ENCODE data around the gene CDO1. TPM values are rescaled to one million over a fixed set of nuclear protein-coding genes. Genes with fewer than 3 reads are reported as not detected.
"Not testable (repeated sequence)": the region's sequence is repeated elsewhere in the genome, so short reads cannot be mapped to it uniquely, and the experiment has no call there.

The CDO1 gene
- total RNA-seq, 1 donor from 2014 or later, result 24.0 TPM

DNA sequence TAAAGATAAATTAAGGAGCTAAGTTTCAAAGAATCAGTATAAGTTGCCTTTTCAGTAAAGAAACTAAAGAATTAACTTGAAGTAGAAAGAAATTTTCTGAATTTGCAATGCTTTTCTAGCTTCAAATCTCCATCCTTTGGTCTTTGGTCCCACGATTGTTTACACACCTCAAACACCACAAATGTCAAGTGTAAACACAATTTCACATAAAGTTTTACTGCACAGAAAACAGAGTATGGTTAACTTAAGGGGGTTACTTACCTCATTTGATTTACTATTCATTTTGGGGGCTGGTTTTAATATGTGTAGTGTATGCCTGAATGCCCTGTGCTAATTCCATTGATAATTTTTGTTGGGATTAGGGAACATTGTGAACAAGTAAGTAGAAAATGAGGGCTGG, 4.1 kb downstream of the CDO1 start:
- H3K27me3 ChIP-seq (ENCODE audit: control insufficient read depth in 3 of 3, insufficient read depth in 3 of 3, low read length in 3 of 3), result peaks cover 19 to 38% (median 31%) of the 10 kb centered on the region in 3 donors
- H3K27ac ChIP-seq (ENCODE audit: low read depth, low read length), result no peak overlapping the region
- H3K9me3 ChIP-seq (ENCODE audit: control insufficient read depth in 3 of 3, low read length in 3 of 3), result no peaks in the 10 kb centered on the region
- no peak overlapping the region for H3K9ac ChIP-seq (ENCODE audit: low read depth in 1 of 3, low read length in 3 of 3)
- H3K4me3 ChIP-seq (ENCODE audit: low read length in 3 of 3), result no peak overlapping the region
- no peaks in the 10 kb centered on the region for H3K36me3 ChIP-seq (ENCODE audit: control insufficient read depth in 3 of 3, insufficient read depth in 3 of 3, low read length in 3 of 3)
- H3K4me1 ChIP-seq (ENCODE audit: control insufficient read depth in 3 of 3, insufficient read depth in 3 of 3, low read length in 3 of 3), result peaks cover 3 to 16% (median 12%) of the 10 kb centered on the region in 3 donors

DNA sequence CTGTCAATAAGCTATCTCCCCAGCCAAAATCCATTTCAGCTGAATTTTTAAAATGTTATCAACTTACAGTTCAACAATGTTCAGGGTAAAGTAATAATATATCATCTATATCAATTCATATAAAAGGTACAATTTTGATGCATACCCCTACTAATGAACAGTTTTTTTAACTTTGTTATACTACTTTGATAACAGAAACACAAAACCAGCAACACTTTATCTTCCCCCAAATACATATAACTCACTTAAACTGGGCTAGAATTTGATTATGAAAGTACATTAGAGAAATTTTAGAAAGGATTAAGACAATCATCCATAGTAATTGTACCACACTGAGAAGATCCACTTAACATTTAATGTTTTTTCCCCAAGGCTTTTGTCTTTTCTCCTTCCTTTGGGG, 5.1 kb downstream of the CDO1 start:
- Histone ChIP-seq H3K27me3 (ENCODE audit: control insufficient read depth in 3 of 3, insufficient read depth in 3 of 3, low read length in 3 of 3) (peaks cover 14 to 33% (median 25%) of the 10 kb centered on the region in 3 donors), H3K9me3 (ENCODE audit: control insufficient read depth in 3 of 3, low read length in 3 of 3) (no peaks in the 10 kb centered on the region), H3K9ac (ENCODE audit: low read depth in 1 of 3, low read length in 3 of 3) (no peak overlapping the region), H3K4me1 (ENCODE audit: control insufficient read depth in 3 of 3, insufficient read depth in 3 of 3, low read length in 3 of 3) (peaks cover 2 to 11% (median 10%) of the 10 kb centered on the region in 3 donors), H3K27ac (ENCODE audit: low read depth, low read length) (no peak overlapping the region), H3K4me3 (ENCODE audit: low read length in 3 of 3) (no peak overlapping the region), H3K36me3 (ENCODE audit: control insufficient read depth in 3 of 3, insufficient read depth in 3 of 3, low read length in 3 of 3) (no peaks in the 10 kb centered on the region)

DNA sequence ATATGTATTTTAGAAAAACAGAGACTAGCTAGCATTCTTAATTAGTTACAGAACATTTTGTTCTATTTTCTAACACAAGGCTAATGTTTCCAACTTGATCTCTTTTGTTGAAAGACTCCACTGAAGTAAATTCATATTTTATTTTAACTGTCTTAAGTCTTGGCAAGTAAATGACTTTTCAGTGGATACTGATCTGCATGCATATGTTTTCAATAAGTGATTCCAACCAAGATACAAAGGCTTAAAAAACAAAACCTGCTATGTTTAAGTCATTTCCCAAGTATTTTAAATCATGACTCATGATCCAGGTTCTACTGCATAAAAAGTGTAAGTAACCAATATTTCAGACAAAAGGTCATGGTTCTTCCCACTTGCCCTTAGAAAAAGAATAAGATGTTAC, 5.7 kb downstream of the CDO1 start:
- no peaks in the 10 kb centered on the region for H3K9me3 ChIP-seq (ENCODE audit: control insufficient read depth in 3 of 3, low read length in 3 of 3)
- H3K36me3 ChIP-seq (ENCODE audit: control insufficient read depth in 3 of 3, insufficient read depth in 3 of 3, low read length in 3 of 3), result no peaks in the 10 kb centered on the region
- no peak overlapping the region for H3K27ac ChIP-seq (ENCODE audit: low read depth, low read length)
- H3K4me3 ChIP-seq (ENCODE audit: low read length in 3 of 3), result no peak overlapping the region
- H3K27me3 ChIP-seq (ENCODE audit: control insufficient read depth in 3 of 3, insufficient read depth in 3 of 3, low read length in 3 of 3), result peaks cover 8 to 26% (median 19%) of the 10 kb centered on the region in 3 donors
- peaks cover 0 to 5% (median 3%) of the 10 kb centered on the region in 3 donors for H3K4me1 ChIP-seq (ENCODE audit: control insufficient read depth in 3 of 3, insufficient read depth in 3 of 3, low read length in 3 of 3)
- no peak overlapping the region for H3K9ac ChIP-seq (ENCODE audit: low read depth in 1 of 3, low read length in 3 of 3)

DNA sequence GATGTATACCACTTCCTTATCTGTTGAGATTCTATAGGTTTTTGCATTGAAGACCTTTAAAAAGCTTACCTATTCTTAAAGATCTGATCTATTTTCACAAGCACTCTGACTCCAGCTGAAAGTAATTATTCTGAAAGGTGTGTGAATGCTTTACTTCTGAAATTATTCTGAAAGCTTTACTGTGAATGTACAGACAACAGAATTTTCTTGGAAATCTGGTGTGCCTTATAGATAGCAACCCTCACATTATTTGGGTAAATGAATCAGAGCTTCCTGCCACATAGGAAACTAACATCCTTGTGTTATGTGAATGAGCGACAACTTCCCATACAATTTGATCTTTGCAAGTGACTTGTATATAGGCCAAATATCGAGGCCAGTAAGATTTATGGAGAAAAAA, 6.5 kb downstream of the CDO1 start:
- Histone ChIP-seq H3K9me3 (ENCODE audit: control insufficient read depth in 3 of 3, low read length in 3 of 3) (no peaks in the 10 kb centered on the region), H3K27ac (ENCODE audit: low read depth, low read length) (no peak overlapping the region), H3K27me3 (ENCODE audit: control insufficient read depth in 3 of 3, insufficient read depth in 3 of 3, low read length in 3 of 3) (peaks cover 0 to 18% (median 12%) of the 10 kb centered on the region in 3 donors), H3K4me1 (ENCODE audit: control insufficient read depth in 3 of 3, insufficient read depth in 3 of 3, low read length in 3 of 3) (no peaks in the 10 kb centered on the region), H3K36me3 (ENCODE audit: control insufficient read depth in 3 of 3, insufficient read depth in 3 of 3, low read length in 3 of 3) (no peaks in the 10 kb centered on the region), H3K4me3 (ENCODE audit: low read length in 3 of 3) (no peak overlapping the region), H3K9ac (ENCODE audit: low read depth in 1 of 3, low read length in 3 of 3) (no peak overlapping the region)

DNA sequence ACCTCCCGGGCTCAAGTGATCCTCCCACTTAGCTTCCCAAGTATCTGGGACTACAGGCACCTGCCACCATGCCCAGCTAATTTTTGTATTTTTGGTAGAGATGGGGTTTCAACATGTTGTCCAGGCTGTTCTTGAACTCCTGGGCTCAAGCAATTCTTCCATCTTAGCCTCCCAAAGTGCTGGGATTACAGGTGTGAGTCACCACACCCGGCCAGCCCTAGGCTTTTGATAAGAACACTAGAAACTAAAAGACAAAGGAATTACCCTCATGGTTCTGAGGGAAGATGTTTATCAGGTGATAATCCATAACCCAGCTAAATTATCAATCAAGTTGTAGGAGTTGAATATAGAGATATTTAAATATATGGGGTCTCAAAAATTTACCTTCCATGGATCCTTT, 8.4 kb downstream of the CDO1 start:
- not testable (repeated sequence) for H3K27me3 ChIP-seq (ENCODE audit: control insufficient read depth in 3 of 3, insufficient read depth in 3 of 3, low read length in 3 of 3); H3K9ac ChIP-seq (ENCODE audit: low read depth in 1 of 3, low read length in 3 of 3); H3K9me3 ChIP-seq (ENCODE audit: control insufficient read depth in 3 of 3, low read length in 3 of 3); H3K4me3 ChIP-seq (ENCODE audit: low read length in 3 of 3); H3K27ac ChIP-seq (ENCODE audit: low read depth, low read length); H3K36me3 ChIP-seq (ENCODE audit: control insufficient read depth in 3 of 3, insufficient read depth in 3 of 3, low read length in 3 of 3); H3K4me1 ChIP-seq (ENCODE audit: control insufficient read depth in 3 of 3, insufficient read depth in 3 of 3, low read length in 3 of 3)

DNA sequence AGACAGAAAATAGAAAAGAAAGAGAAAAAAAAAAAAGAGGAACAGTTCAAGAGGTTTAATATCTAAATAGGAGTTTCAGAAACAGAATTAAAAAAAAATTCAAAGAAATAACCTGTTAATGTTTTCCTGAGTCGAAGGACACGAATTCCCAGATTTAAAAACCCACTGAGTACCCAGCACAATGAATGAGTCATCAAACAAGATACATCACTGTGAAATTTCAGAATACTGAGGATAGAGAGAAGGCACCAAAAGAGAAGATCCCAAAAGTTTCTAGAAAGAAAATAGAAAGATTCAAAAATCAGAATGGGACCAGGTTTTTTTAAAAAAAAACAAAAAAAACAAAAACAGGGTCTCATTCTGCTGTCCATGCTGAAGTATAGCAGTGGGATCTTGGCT, 8.8 kb downstream of the CDO1 start:
- Histone ChIP-seq H3K9me3 (ENCODE audit: control insufficient read depth in 3 of 3, low read length in 3 of 3) (no peaks in the 10 kb centered on the region), H3K9ac (ENCODE audit: low read depth in 1 of 3, low read length in 3 of 3) (no peak overlapping the region), H3K27ac (ENCODE audit: low read depth, low read length) (no peak overlapping the region), H3K27me3 (ENCODE audit: control insufficient read depth in 3 of 3, insufficient read depth in 3 of 3, low read length in 3 of 3) (peaks cover 0 to 4% (median 0%) of the 10 kb centered on the region in 3 donors), H3K36me3 (ENCODE audit: control insufficient read depth in 3 of 3, insufficient read depth in 3 of 3, low read length in 3 of 3) (no peaks in the 10 kb centered on the region), H3K4me1 (ENCODE audit: control insufficient read depth in 3 of 3, insufficient read depth in 3 of 3, low read length in 3 of 3) (no peaks in the 10 kb centered on the region), H3K4me3 (ENCODE audit: low read length in 3 of 3) (no peak overlapping the region)

DNA sequence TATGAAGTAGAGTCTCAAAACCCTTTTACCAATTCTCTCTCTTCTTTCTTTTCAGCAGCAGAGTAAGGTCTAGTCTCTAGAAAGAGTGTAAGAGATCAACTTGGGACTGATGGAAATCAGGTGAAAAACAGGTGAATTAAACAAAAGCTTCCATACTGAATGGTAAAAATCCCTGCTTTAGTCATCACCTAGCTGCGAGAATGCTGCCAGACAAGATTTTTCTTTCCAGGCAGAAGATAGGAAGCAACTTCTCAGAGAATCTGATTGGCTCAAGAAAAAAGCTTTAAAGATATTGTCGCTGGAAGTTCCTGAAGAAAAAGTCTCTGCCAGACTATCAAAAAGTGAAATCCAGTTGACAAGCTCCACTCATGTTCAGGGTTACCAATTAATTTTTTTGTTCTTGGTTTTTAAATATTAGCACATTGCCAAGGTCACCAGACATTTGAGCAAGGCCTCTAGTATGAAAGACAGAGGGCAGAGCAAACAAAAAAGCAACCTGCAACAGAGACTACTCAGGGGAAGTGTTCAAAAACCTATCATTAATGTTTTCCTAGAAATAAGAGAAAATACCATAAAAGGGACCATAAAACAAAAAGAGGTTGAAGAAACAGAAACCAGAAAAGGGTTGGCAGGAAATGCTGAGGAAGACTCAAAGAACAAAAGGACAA, 9.3 kb downstream of the CDO1 start:
- Histone ChIP-seq H3K4me1 (ENCODE audit: control insufficient read depth in 3 of 3, insufficient read depth in 3 of 3, low read length in 3 of 3) (no peaks in the 10 kb centered on the region), H3K27ac (ENCODE audit: low read depth, low read length) (no peak overlapping the region), H3K9me3 (ENCODE audit: control insufficient read depth in 3 of 3, low read length in 3 of 3) (no peaks in the 10 kb centered on the region), H3K4me3 (ENCODE audit: low read length in 3 of 3) (no peak overlapping the region), H3K9ac (ENCODE audit: low read depth in 1 of 3, low read length in 3 of 3) (no peak overlapping the region), H3K27me3 (ENCODE audit: control insufficient read depth in 3 of 3, insufficient read depth in 3 of 3, low read length in 3 of 3) (no peaks in the 10 kb centered on the region), H3K36me3 (ENCODE audit: control insufficient read depth in 3 of 3, insufficient read depth in 3 of 3, low read length in 3 of 3) (no peaks in the 10 kb centered on the region)

DNA sequence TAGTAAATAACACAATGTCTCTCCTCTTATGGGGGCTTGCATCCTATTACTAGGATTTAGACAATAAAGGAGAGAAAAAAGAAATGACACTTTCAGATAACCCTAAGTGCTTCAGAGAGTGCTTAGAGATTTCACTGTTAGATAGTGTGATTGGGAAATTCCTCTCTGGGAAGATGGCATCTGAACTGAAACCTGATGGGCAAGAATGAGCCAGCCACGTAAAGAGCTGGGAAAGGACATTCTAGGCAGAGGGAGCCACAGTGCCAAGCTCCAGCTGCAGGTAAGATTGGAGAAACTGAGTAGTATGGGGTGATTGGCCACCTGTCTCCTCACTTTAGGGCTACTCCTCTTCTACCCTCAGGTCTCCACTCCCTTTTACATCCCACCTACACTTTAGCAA, 14.5 kb downstream of the CDO1 start:
- Histone ChIP-seq H3K27me3 (ENCODE audit: control insufficient read depth in 3 of 3, insufficient read depth in 3 of 3, low read length in 3 of 3) (no peaks in the 10 kb centered on the region), H3K36me3 (ENCODE audit: control insufficient read depth in 3 of 3, insufficient read depth in 3 of 3, low read length in 3 of 3) (no peaks in the 10 kb centered on the region), H3K9me3 (ENCODE audit: control insufficient read depth in 3 of 3, low read length in 3 of 3) (no peaks in the 10 kb centered on the region), H3K27ac (ENCODE audit: low read depth, low read length) (no peak overlapping the region), H3K9ac (ENCODE audit: low read depth in 1 of 3, low read length in 3 of 3) (no peak overlapping the region), H3K4me1 (ENCODE audit: control insufficient read depth in 3 of 3, insufficient read depth in 3 of 3, low read length in 3 of 3) (no peaks in the 10 kb centered on the region), H3K4me3 (ENCODE audit: low read length in 3 of 3) (no peak overlapping the region)

DNA sequence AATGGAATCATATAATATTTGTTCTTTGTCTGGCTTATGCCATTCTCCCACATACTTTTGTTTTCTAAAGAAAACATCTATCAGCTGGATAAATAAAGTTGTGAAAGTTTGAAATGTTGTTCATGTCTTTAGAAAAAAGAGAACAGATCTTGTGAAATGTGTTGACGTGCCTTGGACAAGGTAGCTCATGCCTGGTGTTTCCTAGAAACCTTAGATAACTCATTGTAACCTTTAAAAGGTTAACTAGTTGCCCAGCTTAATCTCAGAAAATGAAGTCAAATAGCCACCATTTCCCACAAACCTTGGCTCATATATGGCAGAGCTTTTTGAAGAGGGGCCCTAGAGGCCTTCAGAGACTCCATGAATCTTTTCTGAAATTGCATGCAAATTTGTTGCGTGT, 15.3 kb downstream of the CDO1 start:
- Histone ChIP-seq H3K27ac (ENCODE audit: low read depth, low read length) (no peak overlapping the region), H3K36me3 (ENCODE audit: control insufficient read depth in 3 of 3, insufficient read depth in 3 of 3, low read length in 3 of 3) (no peaks in the 10 kb centered on the region), H3K27me3 (ENCODE audit: control insufficient read depth in 3 of 3, insufficient read depth in 3 of 3, low read length in 3 of 3) (no peaks in the 10 kb centered on the region), H3K9ac (ENCODE audit: low read depth in 1 of 3, low read length in 3 of 3) (no peak overlapping the region), H3K4me3 (ENCODE audit: low read length in 3 of 3) (no peak overlapping the region), H3K9me3 (ENCODE audit: control insufficient read depth in 3 of 3, low read length in 3 of 3) (no peaks in the 10 kb centered on the region), H3K4me1 (ENCODE audit: control insufficient read depth in 3 of 3, insufficient read depth in 3 of 3, low read length in 3 of 3) (no peaks in the 10 kb centered on the region)

DNA sequence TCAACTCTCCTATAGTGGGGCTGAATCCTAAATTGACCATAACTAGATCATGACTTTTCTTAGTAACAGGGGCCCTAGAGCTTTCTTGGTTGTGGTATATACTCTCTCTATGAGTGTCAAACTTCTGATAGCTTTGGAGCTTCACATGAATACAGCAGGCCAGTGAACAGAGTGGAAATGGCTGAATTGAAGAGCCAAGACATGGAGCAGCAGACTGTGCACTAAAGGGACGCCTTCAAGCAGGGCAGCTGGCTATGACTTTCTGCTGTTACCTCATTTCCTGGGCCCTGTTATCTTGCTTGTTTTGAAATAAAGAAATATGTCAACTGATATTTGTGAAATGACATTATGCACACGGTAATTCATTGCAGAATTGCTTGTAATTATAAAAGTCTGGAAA, 16.4 kb downstream of the CDO1 start:
- H3K27me3 ChIP-seq (ENCODE audit: control insufficient read depth in 3 of 3, insufficient read depth in 3 of 3, low read length in 3 of 3), result no peaks in the 10 kb centered on the region
- H3K36me3 ChIP-seq (ENCODE audit: control insufficient read depth in 3 of 3, insufficient read depth in 3 of 3, low read length in 3 of 3), result no peaks in the 10 kb centered on the region
- H3K27ac ChIP-seq (ENCODE audit: low read depth, low read length), result no peak overlapping the region
- no peaks in the 10 kb centered on the region for H3K4me1 ChIP-seq (ENCODE audit: control insufficient read depth in 3 of 3, insufficient read depth in 3 of 3, low read length in 3 of 3)
- H3K4me3 ChIP-seq (ENCODE audit: low read length in 3 of 3), result no peak overlapping the region
- H3K9me3 ChIP-seq (ENCODE audit: control insufficient read depth in 3 of 3, low read length in 3 of 3), result no peaks in the 10 kb centered on the region
- H3K9ac ChIP-seq (ENCODE audit: low read depth in 1 of 3, low read length in 3 of 3), result no peak overlapping the region
